Measurements from ENCODE around the gene LRPAP1.

- TF ChIP-seq POLR2A (IDR thresholded peaks at IDR 0.05): no peak
- TF ChIP-seq, protein P1, sequence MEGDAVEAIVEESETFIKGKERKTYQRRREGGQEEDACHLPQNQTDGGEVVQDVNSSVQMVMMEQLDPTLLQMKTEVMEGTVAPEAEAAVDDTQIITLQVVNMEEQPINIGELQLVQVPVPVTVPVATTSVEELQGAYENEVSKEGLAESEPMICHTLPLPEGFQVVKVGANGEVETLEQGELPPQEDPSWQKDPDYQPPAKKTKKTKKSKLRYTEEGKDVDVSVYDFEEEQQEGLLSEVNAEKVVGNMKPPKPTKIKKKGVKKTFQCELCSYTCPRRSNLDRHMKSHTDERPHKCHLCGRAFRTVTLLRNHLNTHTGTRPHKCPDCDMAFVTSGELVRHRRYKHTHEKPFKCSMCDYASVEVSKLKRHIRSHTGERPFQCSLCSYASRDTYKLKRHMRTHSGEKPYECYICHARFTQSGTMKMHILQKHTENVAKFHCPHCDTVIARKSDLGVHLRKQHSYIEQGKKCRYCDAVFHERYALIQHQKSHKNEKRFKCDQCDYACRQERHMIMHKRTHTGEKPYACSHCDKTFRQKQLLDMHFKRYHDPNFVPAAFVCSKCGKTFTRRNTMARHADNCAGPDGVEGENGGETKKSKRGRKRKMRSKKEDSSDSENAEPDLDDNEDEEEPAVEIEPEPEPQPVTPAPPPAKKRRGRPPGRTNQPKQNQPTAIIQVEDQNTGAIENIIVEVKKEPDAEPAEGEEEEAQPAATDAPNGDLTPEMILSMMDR (IDR thresholded peaks at IDR 0.05): no peak
These were observed 36.2 kb downstream of the LRPAP1 start for GRCh38 chr4:3496021-3496420.

Data from uterus (tissue), 2 donors.